GM12864 (cell line): Measurements from ENCODE around the gene LONP2.

Experiments
- DNase-seq: peaks from one replicate; pipeline ENCODE4 v3.0.0-alpha.2; 2011; ENCODE audit warnings: low read depth
- H3K4me3 ChIP-seq: 2 replicates; pipeline ENCODE4 v1.5.1; 2011; ENCODE audit warnings: mild to moderate bottlenecking, low read depth, low read length, control low read depth
- CTCF ChIP-seq: IDR thresholded peaks from 2 replicates; pipeline ENCODE4 v1.5.1; 2011; ENCODE audit warnings: low read depth, mild to moderate bottlenecking, moderate library complexity, low read length, control low read depth, inconsistent platforms; ENCODE audit errors: missing control alignments

The LONP2 gene

DNA sequence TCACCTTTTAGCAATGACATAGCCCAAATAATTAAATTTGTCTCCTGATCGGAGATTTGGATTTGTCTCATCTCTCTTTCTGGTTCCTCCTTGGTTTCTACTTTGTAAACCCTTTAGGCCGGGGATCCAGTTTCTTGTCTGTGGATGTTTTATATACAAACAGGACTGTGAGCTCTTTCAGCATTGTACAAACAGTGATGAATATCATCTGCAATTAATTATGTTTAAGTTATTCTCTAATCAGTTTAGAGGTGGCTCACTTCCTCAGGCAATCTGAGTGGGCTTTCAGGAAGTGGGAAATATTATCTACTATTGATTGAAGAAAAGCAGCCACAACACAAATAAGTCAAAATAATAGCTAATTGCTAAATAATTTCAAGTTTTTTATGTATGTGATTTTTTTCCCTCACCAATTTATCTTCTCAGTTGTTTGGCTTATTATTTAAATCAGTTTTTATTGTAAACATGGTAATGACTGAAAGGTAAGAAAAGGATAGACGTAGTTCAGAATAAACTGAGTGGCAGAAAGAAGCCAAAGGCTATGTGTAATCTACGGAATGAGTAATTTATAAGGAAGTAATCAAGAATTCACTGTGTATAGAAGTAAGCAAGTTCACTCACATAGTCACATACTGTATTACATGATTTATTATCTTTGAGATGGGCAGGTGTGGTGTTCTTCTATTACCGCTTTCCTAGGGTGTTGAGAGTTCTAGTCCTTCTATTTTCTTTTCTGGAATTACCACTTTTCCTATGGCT lies 6.6 kb downstream of the LONP2 start:
- no peak overlapping the region for H3K4me3 ChIP-seq
- DNase-seq = no peak
- no peak for TF ChIP-seq CTCF

DNA sequence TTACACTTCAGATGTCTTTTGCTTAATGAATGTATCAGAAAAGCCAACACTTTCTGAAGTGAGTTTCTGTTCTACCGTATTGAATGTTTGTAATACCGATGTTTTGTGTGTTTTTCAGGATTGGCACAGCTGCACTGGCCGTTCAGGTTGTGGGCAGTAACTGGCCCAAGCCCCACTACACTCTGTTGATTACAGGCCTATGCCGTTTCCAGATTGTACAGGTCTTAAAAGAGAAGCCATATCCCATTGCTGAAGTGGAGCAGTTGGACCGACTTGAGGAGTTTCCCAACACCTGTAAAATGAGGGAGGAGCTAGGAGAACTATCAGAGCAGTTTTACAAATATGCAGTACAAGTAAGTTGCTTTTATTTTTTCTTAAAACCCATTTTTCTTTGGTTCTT lies 7.9 kb downstream of the LONP2 start:
- no peak overlapping the region for H3K4me3 ChIP-seq
- TF ChIP-seq CTCF = no peak
- no peak for DNase-seq

DNA sequence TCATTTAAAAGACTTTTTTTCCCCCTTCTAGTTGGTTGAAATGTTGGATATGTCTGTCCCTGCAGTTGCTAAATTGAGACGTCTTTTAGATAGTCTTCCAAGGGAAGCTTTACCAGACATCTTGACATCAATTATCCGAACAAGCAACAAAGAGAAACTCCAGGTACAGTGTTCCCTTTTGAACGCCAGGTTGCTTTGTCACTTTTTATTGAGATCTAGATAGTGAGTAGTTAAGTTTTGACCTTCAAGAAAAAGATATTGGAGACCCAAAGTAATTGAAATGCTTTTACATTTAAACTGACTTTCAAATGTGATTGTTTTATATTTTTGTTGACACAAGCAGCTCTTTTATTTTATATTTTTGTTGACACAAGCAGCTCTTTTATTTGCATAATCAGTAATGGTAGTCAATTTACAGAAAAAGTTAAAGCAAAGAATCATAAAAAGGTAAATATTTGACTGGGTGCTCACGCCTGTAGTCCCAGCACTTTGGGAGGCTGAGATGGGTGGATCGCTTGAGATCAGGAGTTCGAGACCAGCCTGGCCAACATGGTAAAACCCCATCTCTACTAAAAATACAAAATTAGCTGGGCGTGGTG lies 12.6 kb downstream of the LONP2 start:
- H3K4me3 ChIP-seq = no peak overlapping the region
- no peak for DNase-seq
- TF ChIP-seq CTCF = no peak

- TF ChIP-seq CTCF = no peak
- no peak overlapping the region for H3K4me3 ChIP-seq
- no peak for DNase-seq
Observed at GRCh38 chr16:48261569-48261968, 17.5 kb downstream of the LONP2 start.

DNA sequence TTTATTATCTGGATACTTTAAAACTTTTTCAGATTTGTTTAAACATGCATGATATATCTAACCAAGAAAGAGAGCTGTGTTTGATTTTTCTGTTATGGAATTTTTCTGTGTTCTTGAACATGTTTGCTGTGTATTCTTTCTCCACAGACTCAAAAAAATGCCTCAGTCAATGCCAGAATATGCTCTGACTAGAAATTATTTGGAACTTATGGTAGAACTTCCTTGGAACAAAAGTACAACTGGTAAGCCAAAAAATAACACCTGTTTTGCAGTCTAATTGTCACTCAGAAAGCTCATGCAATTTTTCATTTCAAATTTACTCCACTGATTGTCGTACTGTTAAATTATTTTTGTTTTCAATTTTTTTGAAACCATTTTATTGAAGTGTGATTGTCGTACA lies 18.5 kb downstream of the LONP2 start:
- no peak overlapping the region for H3K4me3 ChIP-seq
- TF ChIP-seq CTCF = no peak
- DNase-seq = no peak

DNA sequence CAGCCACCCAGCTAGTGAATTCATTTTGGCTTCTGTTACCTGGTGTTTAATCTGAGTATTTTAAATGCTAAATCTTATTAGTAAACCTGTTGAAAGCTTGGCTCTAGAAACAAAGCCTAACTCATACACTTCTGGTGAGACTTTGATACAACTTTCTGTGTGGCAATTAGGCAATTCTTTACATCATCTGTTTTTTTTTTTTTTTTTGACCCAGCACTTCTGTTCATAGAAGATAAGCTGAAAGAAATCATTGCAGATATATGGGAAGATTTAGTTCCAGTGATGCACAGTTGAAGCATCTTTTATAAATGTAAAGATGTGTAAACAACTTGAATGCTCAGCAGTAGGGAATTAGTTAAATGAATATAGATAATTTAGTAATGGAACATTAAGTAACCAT lies 24.9 kb downstream of the LONP2 start:
- no peak for TF ChIP-seq CTCF
- H3K4me3 ChIP-seq = no peak overlapping the region
- no peak for DNase-seq

DNA sequence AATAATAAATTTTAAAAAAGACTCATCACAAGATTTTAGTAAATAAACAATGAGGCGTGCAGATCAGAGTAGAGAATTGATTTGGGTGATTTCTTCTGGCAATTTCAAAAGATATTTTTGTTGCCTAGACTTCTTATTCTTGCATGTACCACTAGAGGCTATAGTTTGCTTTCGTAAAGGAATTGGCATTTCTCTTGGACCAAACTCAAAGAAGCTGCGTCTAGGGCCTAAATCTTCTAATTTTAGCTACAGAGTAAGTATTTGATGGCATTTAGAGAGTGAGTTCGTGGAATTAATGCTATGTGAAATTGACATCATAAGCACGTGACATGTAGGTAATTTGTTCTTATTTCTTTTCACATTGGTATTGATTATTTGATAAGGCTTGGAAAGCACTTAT lies 27.6 kb downstream of the LONP2 start:
- DNase-seq = no peak
- no peak overlapping the region for H3K4me3 ChIP-seq
- no peak for TF ChIP-seq CTCF
